Measurements from ENCODE around the gene OTP.
A peak's percentile ranks its signal among the peaks of the same experiment; 100 is the strongest.
"Not testable (repeated sequence)": the region's sequence is repeated elsewhere in the genome, so short reads cannot be mapped to it uniquely, and the experiment has no call there.

OTP gene

GRCh38 chr5:77638763-77639671 is 504 bp upstream of the OTP start:
- no peak for DNase-seq

GRCh38 chr5:77637170-77637997 is 1.1 kb downstream of the OTP start:
- no peak for DNase-seq

GRCh38 chr5:77636641-77637169 is 1.8 kb downstream of the OTP start:
- no peak for DNase-seq

- DNase-seq, result no peak
Observed at GRCh38 chr5:77635917-77636640, 2.4 kb downstream of the OTP start.

GRCh38 chr5:77635067-77635916 is 3.2 kb downstream of the OTP start:
- no peak for DNase-seq

GRCh38 chr5:77633709-77634108 is 4.8 kb downstream of the OTP start:
- DNase-seq, result no peak

GRCh38 chr5:77633207-77633675 is 5.3 kb downstream of the OTP start:
- DNase-seq, result no peak

- DNase-seq, result no peak
Observed at GRCh38 chr5:77632526-77633206, 5.8 kb downstream of the OTP start.

GRCh38 chr5:77630114-77630680 is 8.3 kb downstream of the OTP start:
- DNase-seq, result peak; percentile 58 to 61

- DNase-seq, result no peak
Observed at GRCh38 chr5:77629509-77630113, 8.9 kb downstream of the OTP start.

- no peak for DNase-seq
Observed at GRCh38 chr5:77628840-77629508, 9.5 kb downstream of the OTP start.

GRCh38 chr5:77627869-77628674 is 10.4 kb downstream of the OTP start:
- DNase-seq, result no peak

- peak in 1 of 2 donors; percentile 64 for DNase-seq
Observed at GRCh38 chr5:77623203-77623740, 15.2 kb downstream of the OTP start.

- DNase-seq, result no peak
Observed at GRCh38 chr5:77621440-77621839, 17.1 kb downstream of the OTP start.

- no peak for DNase-seq
Observed at GRCh38 chr5:77620405-77620804, 18.1 kb downstream of the OTP start.

- no peak for DNase-seq
Observed at GRCh38 chr5:77616920-77617319, 21.6 kb downstream of the OTP start.

- not testable (repeated sequence) for DNase-seq
Observed at GRCh38 chr5:77608927-77609326, 29.6 kb downstream of the OTP start.

- no peak for DNase-seq
Observed at GRCh38 chr5:77607324-77607723, 31.2 kb downstream of the OTP start.

- DNase-seq, result no peak
Observed at GRCh38 chr5:77606279-77606678, 32.2 kb downstream of the OTP start.
